ENCODE results near the gene GNL1. TPM values are rescaled to one million over a fixed set of nuclear protein-coding genes. Genes with fewer than 3 reads are reported as not detected.

GNL1 gene
- total and polyA plus RNA-seq, 10 of the 15 experiments (the other 5 are each of a cell fraction or from before 2014, with no cell fraction given) = 0.18 to 64.5 (median 45.5) TPM

GRCh38 chr6:30556906-30557682, 805 bp upstream of the GNL1 start, which contains the start of gene PRR3:
Gene PRR3, plus strand, starts transcription at chr6:30557295. Its CDS starts 50 bp downstream, at chr6:30557345.
- Histone ChIP-seq H3K27ac (ENCODE audit: control insufficient read depth, insufficient read depth) (peak within 1 kb of the TSS; percentile 93), H2AFZ (ENCODE audit: control insufficient read depth, low read depth, low read length) (peak within 1 kb of the TSS; percentile 95), H4K20me1 (ENCODE audit: control insufficient read depth, insufficient read depth) (no peaks in the 10 kb centered on the region), H3K9ac (ENCODE audit: control insufficient read depth, insufficient read depth, low read length) (peak within 1 kb of the TSS; percentile 95), H3K4me2 (ENCODE audit: control insufficient read depth, insufficient read depth) (peak within 1 kb of the TSS; percentile 92), H3K36me3 (ENCODE audit: control insufficient read depth in 2 of 2, insufficient read depth in 2 of 2, low read length in 1 of 2) (peaks cover 7 to 9% of the 10 kb centered on the region in 2 experiments; a peak in 2 of 4 replicates), H3K4me3 (peak within 1 kb of the TSS; percentile 86), H3K9me3 (replicated peaks; ENCODE audit: control insufficient read depth, insufficient read depth, low read length) (no peaks in the 10 kb centered on the region), H3K79me2 (ENCODE audit: control insufficient read depth, insufficient read depth, low read length) (peaks cover 27% of the 10 kb centered on the region), H3K27me3 (replicated peaks in 1 of 2; ENCODE audit: control insufficient read depth in 2 of 2, insufficient read depth in 2 of 2, low read length in 1 of 2) (no peaks in the 10 kb centered on the region), H3K4me1 (ENCODE audit: control insufficient read depth, insufficient read depth, low read length) (peaks cover 8% of the 10 kb centered on the region; the same call in 1 of the 2 replicates)
- POLR2A ChIA-PET = interaction anchor here (0.5 to 3.3 kb wide), 13 partner anchors 8 to 348 kb away, joined by 3 to 25 read pairs (median 5); partner anchors contain the start of genes ABCF1, MDC1, MRPS18B and NRM
- intact Hi-C loops (cut with micrococcal nuclease; ENCODE audit: unreplicated experiment) (loop anchor here (2.0 to 10.0 kb wide), 4 partner anchors 14 to 232 kb away; partner anchors contain the start of genes ABCF1, MRPS18B, PPP1R10 and RPP21), in situ Hi-C loops (cut with MboI) (no loop called here)
- CTCF ChIA-PET = interaction anchor here (0.6 to 9.7 kb wide), 9 partner anchors 9 to 319 kb away, joined by 3 to 121 read pairs (median 3); partner anchors contain the start of genes ABCF1 and MRPS18B
- 2% methylated on average over 42 of the region's 42 CpGs for WGBS (ENCODE audit: insufficient coverage, insufficient replicate concordance, low lambda C conversion rate, missing lambda C conversion rate)
- BruUV-seq (replicated peaks) = no TSS peak
- peak; percentile 80 for DNase-seq (ENCODE audit: low read depth, low spot score)
- peak; percentile 92 for FAIRE-seq
- RAD21 ChIA-PET (ENCODE audit: unreplicated experiment) = interaction anchor here (0.6 to 2.0 kb wide), 5 partner anchors 12 to 115 kb away, joined by 3 to 9 read pairs (median 4); partner anchors contain the start of genes ABCF1 and DHX16
- ATAC-seq = peak; percentile 76
- SMC1A ChIA-PET (ENCODE audit: uncharacterized antibody, unreplicated experiment) = interaction anchor here (0.5 to 2.6 kb wide), 10 partner anchors 10 to 905 kb away, joined by 3 to 18 read pairs (median 4); partner anchors contain the start of gene ABCF1
- TF ChIP-seq NR2F1 (conservative IDR thresholded peaks at IDR 0.05) (no peak), ASH2L (IDR thresholded peaks at IDR 0.05; ENCODE audit: borderline replicate concordance, low read depth) (peak; percentile 77; the same call in 1 of the 2 replicates), CEBPB (IDR thresholded peaks at IDR 0.05; ENCODE audit: borderline replicate concordance in 1 of 2, low read depth in 2 of 2, low read length in 2 of 2) (no peak), MLLT1 (IDR thresholded peaks at IDR 0.05) (peak; percentile 75; the same call in 1 of the 2 replicates), ZSCAN29 (IDR thresholded peaks at IDR 0.05) (no peak), SIX5 (IDR thresholded peaks at IDR 0.05; ENCODE audit: low read depth, low read length, severe bottlenecking) (peak; percentile 42), CEBPZ (IDR thresholded peaks at IDR 0.05; ENCODE audit: low read depth, low read length) (no peak), CUX1 (IDR thresholded peaks at IDR 0.05; ENCODE audit: insufficient replicate concordance, low read depth, low read length) (peak; percentile 21), ZNF622 (IDR thresholded peaks at IDR 0.05) (no peak), ZNF384 (IDR thresholded peaks at IDR 0.05; ENCODE audit: borderline replicate concordance, low read depth, low read length) (no peak), NFIC (IDR thresholded peaks at IDR 0.05; ENCODE audit: low read depth, low read length) (no peak), RAD51 (IDR thresholded peaks at IDR 0.05) (no peak)

Data from GM12878 (cell line).